NCI-H510A (cell line): ENCODE measurements around the gene REEP1.
"Not testable (repeated sequence)": the region's sequence is repeated elsewhere in the genome, so short reads cannot be mapped to it uniquely, and the experiment has no call there.

Experiments used
- DNase-seq: peaks from one replicate; lab custom pipeline; 2025; lab: John Stamatoyannopoulos, UW

The REEP1 gene

GRCh38 chr2:86345783-86346370 is 8.5 kb upstream of the REEP1 start:
- DNase-seq: not testable (repeated sequence)

GRCh38 chr2:86344404-86344803 is 7.0 kb upstream of the REEP1 start:
- DNase-seq: no peak

GRCh38 chr2:86342488-86342887 is 5.1 kb upstream of the REEP1 start:
- no peak for DNase-seq

GRCh38 chr2:86341470-86341869 is 4.0 kb upstream of the REEP1 start:
- no peak for DNase-seq

- DNase-seq: no peak
Measured at GRCh38 chr2:86338778-86339295, 1.4 kb upstream of the REEP1 start.

GRCh38 chr2:86336675-86337243 is 667 bp downstream of the REEP1 start:
- no peak for DNase-seq

DNA sequence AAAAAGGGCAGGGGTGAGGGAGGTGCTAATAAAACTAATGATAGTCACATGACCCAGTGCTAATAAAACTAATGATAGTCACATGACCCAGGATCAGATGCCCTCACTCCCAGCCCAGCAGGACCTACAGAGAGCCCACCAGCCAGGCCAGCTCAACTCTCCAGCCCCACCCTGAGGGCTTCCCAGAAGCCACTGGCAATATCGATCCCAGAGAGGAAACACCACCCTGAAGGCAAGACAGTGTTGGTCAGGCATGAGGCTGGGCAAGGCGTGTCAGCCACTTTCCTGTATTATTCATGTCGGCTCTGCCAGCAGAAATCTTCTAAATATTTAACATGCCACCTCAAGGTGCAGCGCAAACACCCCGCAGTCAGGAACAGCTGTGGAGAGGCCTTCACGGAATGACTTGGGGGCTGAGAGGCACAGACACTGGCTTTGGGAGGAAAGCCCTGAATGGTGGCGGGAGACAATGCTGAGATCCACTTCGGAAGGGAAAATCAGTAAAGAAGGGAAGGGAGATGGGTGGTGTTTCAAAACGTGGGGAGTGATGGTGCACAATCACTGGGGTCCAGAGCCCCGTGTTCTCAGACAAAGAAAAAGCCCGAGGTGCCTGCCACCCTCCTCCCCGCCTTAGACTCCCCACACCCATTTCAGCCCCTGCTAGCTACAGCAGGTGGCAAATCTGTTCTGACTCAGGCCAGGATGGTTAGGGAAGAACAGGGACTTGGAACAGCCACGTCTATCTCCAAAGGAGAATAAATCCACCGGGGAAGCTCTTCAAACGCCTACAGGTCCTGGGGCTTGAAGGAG is 1.4 kb downstream of the REEP1 start:
- no peak for DNase-seq

- DNase-seq: no peak
Measured at GRCh38 chr2:86333378-86333777, 4.0 kb downstream of the REEP1 start.

GRCh38 chr2:86332654-86333053 is 4.8 kb downstream of the REEP1 start:
- DNase-seq: no peak

- no peak for DNase-seq
Measured at GRCh38 chr2:86331384-86331783, 6.0 kb downstream of the REEP1 start.

GRCh38 chr2:86330001-86330400 is 7.4 kb downstream of the REEP1 start:
- DNase-seq: no peak

DNA sequence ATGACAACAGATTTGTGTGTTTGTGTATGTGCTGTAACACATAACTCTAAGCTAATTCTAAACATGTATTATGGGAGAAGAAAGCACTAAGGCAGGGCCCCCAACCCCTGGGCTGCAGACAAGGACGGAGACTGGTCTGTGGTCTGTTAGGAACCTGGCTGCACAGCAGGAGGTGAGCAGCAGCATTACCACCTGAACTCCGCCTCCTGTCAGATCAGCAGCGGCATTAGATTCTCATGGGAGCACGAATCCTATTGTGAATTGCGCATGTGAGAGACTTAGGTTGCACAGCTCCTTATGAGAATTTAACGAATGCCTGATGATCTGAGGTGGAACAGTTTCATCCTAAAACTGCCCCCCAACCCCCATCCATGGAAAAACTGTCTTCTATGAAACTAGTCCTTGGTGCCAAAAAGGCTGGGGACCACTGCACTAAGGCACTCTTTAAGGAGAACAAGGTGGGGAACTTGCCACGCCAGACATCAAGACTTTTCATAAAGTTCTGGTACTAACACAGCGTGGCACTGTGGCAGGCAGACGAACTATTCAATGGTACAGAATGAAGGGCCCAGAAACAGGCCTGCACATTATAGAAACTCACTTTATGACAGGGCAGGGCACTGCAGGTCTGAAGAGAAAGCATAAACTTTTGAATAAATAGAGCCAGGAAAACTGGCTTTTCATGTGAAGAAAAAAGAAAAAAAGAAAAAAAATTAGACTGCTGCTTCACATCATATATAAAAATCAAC is 14.0 kb downstream of the REEP1 start:
- no peak for DNase-seq

GRCh38 chr2:86319700-86320580 is 17.5 kb downstream of the REEP1 start:
- no peak for DNase-seq

GRCh38 chr2:86315084-86315483 is 22.3 kb downstream of the REEP1 start:
- no peak for DNase-seq

GRCh38 chr2:86314125-86314524 is 23.3 kb downstream of the REEP1 start:
- DNase-seq: no peak

DNA sequence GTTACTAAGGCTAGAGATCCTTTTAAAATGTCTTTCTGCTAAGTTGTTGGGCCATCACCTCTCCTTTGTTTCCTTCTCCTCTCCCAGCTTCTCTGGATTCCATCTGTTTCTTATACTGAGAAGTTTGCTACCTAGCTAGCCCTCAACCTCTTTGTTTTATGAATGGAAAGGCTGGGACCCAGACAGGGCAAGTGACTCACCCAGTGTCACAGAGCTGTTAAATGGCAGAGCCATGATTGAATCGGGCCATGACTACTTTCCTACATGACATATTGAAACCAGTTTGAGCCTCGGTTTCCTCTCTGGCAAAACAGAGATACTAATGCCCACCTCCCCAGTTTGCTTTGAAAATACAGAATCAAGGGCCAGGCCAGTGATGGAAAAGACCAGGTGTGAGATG is 24.1 kb downstream of the REEP1 start:
- no peak for DNase-seq

DNA sequence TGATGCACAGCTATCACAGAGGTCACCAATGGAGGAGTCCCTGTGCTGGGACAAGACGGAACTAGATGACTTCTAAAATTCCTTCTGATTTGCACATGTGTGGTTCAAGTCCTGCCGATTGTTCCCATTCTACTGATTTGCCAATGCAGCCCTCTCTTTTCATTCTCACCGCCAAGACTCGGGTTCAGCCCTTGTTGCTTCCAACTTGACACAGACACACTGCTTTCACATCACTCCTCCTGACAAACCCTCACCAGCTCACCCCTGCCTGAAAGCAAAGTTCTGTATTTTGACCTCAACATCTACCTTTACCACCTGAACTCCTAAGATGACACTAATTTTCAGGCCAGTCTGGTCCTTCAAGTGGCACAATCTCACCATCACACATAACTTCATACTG is 25.5 kb downstream of the REEP1 start:
- no peak for DNase-seq

DNA sequence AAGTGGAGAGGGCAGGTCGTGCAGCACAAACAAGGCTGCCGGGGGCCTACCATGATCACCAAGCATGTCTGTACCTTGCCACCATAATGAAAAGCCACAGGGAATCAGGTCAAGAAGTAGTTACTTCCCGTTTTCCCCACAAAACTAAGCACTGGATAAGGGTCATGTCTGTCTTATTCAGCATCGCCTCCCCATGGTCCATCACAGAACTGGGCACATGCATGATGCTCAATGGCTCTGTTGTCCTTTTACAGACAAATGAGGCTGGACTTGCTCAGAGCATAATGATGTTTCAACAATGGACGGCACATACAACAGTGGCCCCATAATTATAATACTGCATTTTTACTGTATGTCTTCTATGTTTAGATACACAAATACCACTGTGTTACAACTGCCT is 27.5 kb downstream of the REEP1 start:
- DNase-seq: no peak

GRCh38 chr2:86308984-86309695 is 28.3 kb downstream of the REEP1 start:
- no peak for DNase-seq

GRCh38 chr2:86308356-86308755 is 29.1 kb downstream of the REEP1 start:
- no peak for DNase-seq

- no peak for DNase-seq
Measured at GRCh38 chr2:86307431-86307830, 30.0 kb downstream of the REEP1 start.
